Myocyte (in vitro differentiated cells): Measurements from ENCODE around the gene RPS24. TPM values are rescaled to one million over a fixed set of nuclear protein-coding genes. Genes with fewer than 3 reads are reported as not detected.
A peak's percentile ranks its signal among the peaks of the same experiment; 100 is the strongest.
"Not testable (repeated sequence)": the region's sequence is repeated elsewhere in the genome, so short reads cannot be mapped to it uniquely, and the experiment has no call there.

ENCODE experiments used
- DNase-seq: peaks from one replicate; pipeline ENCODE4 v3.0.0-alpha.2; 2012; ENCODE audit warnings: low read depth
- total RNA-seq: library from RNA; depleted of rRNA; stranded (reverse); fragments of >200 nt; gene quantifications from 2 replicates; pipeline ENCODE4 v1.2.3, GENCODE V29; 2014

The RPS24 gene
- total RNA-seq, 1 donor from 2014 or later = 1,980 TPM

- peak; percentile 84 for DNase-seq
Measured at GRCh38 chr10:78047314-78047891, 13.7 kb downstream of the RPS24 start.

- no peak for DNase-seq
Measured at GRCh38 chr10:78049851-78050250, 16.2 kb downstream of the RPS24 start.

GRCh38 chr10:78053211-78053868 lies 19.7 kb downstream of the RPS24 start:
- DNase-seq = peak; percentile 58

GRCh38 chr10:78058562-78058961 lies 24.9 kb downstream of the RPS24 start:
- DNase-seq = no peak

- no peak for DNase-seq
Measured at GRCh38 chr10:78059906-78060702, 26.4 kb downstream of the RPS24 start.

GRCh38 chr10:78062296-78062695 lies 28.6 kb downstream of the RPS24 start:
- no peak for DNase-seq

- DNase-seq = no peak
Measured at GRCh38 chr10:78063236-78063635, 29.6 kb downstream of the RPS24 start.

GRCh38 chr10:78064919-78065318 lies 31.3 kb downstream of the RPS24 start:
- not testable (repeated sequence) for DNase-seq

- DNase-seq = no peak
Measured at GRCh38 chr10:78065611-78066010, 31.9 kb downstream of the RPS24 start.

GRCh38 chr10:78066012-78066411 lies 32.3 kb downstream of the RPS24 start:
- DNase-seq = no peak

- DNase-seq = peak; percentile 52
Measured at GRCh38 chr10:78066728-78067430, 33.2 kb downstream of the RPS24 start.

- no peak for DNase-seq
Measured at GRCh38 chr10:78069151-78069550, 35.5 kb downstream of the RPS24 start.

- DNase-seq = not testable (repeated sequence)
Measured at GRCh38 chr10:78070064-78070463, 36.4 kb downstream of the RPS24 start.

GRCh38 chr10:78070726-78071125 lies 37.1 kb downstream of the RPS24 start:
- DNase-seq = no peak

- no peak for DNase-seq
Measured at GRCh38 chr10:78071140-78071856, 37.6 kb downstream of the RPS24 start.

GRCh38 chr10:78071857-78072179 lies 38.2 kb downstream of the RPS24 start:
- DNase-seq = no peak

GRCh38 chr10:78072504-78072903 lies 38.8 kb downstream of the RPS24 start:
- DNase-seq = no peak

- DNase-seq = not testable (repeated sequence)
Measured at GRCh38 chr10:78075806-78076205, 42.1 kb downstream of the RPS24 start.

- no peak for DNase-seq
Measured at GRCh38 chr10:78078539-78079330, 45.1 kb downstream of the RPS24 start.

GRCh38 chr10:78079411-78079810 lies 45.7 kb downstream of the RPS24 start:
- no peak for DNase-seq
